ENCODE measurements around the gene HAUS7. TPM values are rescaled to one million over a fixed set of nuclear protein-coding genes. Genes with fewer than 3 reads are reported as not detected.

HAUS7 gene
- total RNA-seq, 1 experiment from 2014 or later, result 34.2 TPM

DNA sequence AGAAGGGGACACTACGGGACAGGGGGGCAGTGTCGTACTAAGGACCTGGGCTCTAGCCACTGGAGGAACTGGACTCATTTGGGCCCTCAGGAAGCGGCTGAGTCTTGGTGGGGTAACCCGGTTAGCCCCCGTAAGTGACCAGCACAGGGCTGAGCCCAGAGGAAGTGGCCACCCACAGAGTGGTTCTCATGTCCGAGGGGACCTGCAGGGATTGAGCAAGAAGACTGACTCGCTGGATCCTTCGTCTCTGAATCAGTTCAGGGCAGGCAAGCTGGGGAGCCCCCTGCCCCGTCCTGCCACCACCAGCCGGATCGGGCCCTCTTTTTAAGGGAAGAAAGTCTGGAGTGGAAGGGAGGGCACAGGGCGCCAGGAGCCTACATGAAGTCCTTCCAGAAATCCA is 23.7 kb upstream of the HAUS7 start:
- Histone ChIP-seq H3K4me1 (replicated peaks) (no peaks in the 10 kb centered on the region), H3K36me3 (no peaks in the 10 kb centered on the region), H3K27ac (no peak overlapping the region), H3K27me3 (replicated peaks) (no peaks in the 10 kb centered on the region), H3K9me3 (replicated peaks) (no peaks in the 10 kb centered on the region), H3K4me3 (no peak overlapping the region)
- no peak for DNase-seq (ENCODE audit: low read depth in 1 of 2, low spot score in 2 of 2)

DNA sequence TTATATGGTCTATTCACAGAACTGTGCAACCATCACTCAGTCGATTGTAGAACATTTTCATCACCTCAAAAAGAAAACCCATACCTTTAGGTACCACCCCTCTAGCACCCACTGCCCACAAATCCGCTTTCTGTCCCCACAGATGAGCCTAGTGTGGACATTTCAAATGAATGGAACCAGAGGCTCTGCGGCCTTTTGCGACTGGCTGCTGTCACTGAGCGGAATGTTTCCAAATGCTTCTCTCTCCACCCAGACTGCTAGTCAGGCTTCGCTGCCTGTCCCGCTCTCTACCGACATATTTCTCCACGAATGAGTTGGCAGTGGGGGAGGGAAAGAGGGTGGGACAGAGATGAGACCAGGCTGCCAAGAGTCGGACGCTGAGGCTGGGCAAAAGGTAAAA is 22.7 kb upstream of the HAUS7 start:
- Histone ChIP-seq H3K27me3 (replicated peaks) (no peaks in the 10 kb centered on the region), H3K36me3 (no peaks in the 10 kb centered on the region), H3K4me3 (no peak overlapping the region), H3K9me3 (replicated peaks) (no peaks in the 10 kb centered on the region), H3K27ac (no peak overlapping the region), H3K4me1 (replicated peaks) (0 out of 2 replicates have a peak, but pooled peaks cover 3% of the 10 kb centered on the region)
- DNase-seq (ENCODE audit: low read depth in 1 of 2, low spot score in 2 of 2), result no peak

GRCh38 chrX:153492543-153492942 is 22.2 kb upstream of the HAUS7 start:
- Histone ChIP-seq H3K9me3 (replicated peaks) (no peaks in the 10 kb centered on the region), H3K27ac (no peak overlapping the region), H3K4me3 (no peak overlapping the region), H3K4me1 (replicated peaks) (0 out of 2 replicates have a peak, but pooled peaks cover 3% of the 10 kb centered on the region), H3K36me3 (no peaks in the 10 kb centered on the region), H3K27me3 (replicated peaks) (no peaks in the 10 kb centered on the region)
- no peak for DNase-seq (ENCODE audit: low read depth in 1 of 2, low spot score in 2 of 2)

DNA sequence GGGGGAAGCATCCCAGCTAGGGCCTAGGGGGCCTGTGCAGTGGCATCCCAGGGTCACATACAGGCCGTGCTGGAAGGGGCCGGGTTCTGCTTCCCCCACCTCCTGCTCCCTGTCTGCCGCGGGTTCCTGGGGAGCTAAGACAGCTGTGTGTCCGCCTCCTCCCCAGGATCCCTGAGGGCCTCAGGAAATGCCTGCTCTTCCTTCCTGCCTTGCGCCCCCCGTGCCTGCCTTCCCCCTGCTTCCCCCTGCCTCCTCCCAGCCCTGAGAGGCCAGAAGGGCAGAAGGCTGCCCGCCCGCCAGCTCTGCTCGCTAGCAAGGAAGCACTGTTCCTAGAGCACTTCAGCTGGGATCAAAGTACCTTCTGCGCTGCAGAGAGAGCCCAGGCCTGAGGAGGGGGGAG is 21.5 kb upstream of the HAUS7 start:
- Histone ChIP-seq H3K36me3 (no peaks in the 10 kb centered on the region), H3K4me1 (replicated peaks) (0 out of 2 replicates have a peak, but pooled peaks cover 3% of the 10 kb centered on the region), H3K4me3 (no peak overlapping the region), H3K9me3 (replicated peaks) (no peaks in the 10 kb centered on the region), H3K27me3 (replicated peaks) (no peaks in the 10 kb centered on the region), H3K27ac (no peak overlapping the region)
- no peak for DNase-seq (ENCODE audit: low read depth in 1 of 2, low spot score in 2 of 2)

GRCh38 chrX:153491351-153491914 is 21.1 kb upstream of the HAUS7 start:
- Histone ChIP-seq H3K4me3 (no peak overlapping the region), H3K4me1 (replicated peaks) (0 out of 2 replicates have a peak, but pooled peaks cover 3% of the 10 kb centered on the region), H3K36me3 (no peaks in the 10 kb centered on the region), H3K27me3 (replicated peaks) (no peaks in the 10 kb centered on the region), H3K27ac (no peak overlapping the region), H3K9me3 (replicated peaks) (no peaks in the 10 kb centered on the region)
- DNase-seq (ENCODE audit: low read depth in 1 of 2, low spot score in 2 of 2), result no peak

DNA sequence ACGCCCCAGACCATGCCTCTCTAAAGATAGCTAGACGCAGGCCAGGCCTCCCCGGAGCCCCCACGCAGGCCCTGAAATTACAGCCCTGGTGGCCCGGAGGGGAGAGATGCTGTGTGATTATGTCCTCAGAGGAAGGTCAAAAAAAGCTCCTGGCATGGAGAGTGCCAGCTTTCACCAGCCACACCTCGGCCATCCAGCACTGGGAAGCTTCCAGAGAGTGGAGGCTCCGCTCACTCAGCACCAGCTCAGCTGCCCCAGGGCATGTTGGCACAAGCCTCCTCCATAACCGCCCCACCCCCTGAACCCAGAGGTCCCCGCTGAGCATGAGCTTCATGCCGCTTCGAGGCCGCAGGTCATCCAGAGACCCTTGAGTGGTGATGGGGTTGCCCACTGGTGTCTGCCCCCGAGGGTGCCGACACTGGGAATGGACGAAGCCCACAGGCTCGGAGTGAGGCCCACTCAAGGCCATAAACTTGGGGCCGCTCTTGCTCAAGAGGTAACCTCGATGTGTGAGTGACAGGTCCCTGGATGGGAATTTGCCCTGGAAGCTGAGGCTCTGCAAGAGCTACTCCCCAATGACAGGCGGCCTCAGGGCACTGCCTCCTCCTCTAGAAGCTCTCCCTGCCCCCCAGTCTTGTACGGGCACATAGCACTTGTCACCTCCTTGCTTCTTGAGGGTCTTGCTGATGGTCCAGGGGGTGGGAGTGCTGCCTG is 20.0 kb upstream of the HAUS7 start:
- no peaks in the 10 kb centered on the region for H3K9me3 ChIP-seq (replicated peaks)
- H3K4me3 ChIP-seq, result no peak overlapping the region
- H3K27ac ChIP-seq, result no peak overlapping the region
- H3K4me1 ChIP-seq (replicated peaks), result 0 out of 2 replicates have a peak, but pooled peaks cover 3% of the 10 kb centered on the region
- no peaks in the 10 kb centered on the region for H3K27me3 ChIP-seq (replicated peaks)
- no peaks in the 10 kb centered on the region for H3K36me3 ChIP-seq
- no peak for DNase-seq (ENCODE audit: low read depth in 1 of 2, low spot score in 2 of 2)

DNA sequence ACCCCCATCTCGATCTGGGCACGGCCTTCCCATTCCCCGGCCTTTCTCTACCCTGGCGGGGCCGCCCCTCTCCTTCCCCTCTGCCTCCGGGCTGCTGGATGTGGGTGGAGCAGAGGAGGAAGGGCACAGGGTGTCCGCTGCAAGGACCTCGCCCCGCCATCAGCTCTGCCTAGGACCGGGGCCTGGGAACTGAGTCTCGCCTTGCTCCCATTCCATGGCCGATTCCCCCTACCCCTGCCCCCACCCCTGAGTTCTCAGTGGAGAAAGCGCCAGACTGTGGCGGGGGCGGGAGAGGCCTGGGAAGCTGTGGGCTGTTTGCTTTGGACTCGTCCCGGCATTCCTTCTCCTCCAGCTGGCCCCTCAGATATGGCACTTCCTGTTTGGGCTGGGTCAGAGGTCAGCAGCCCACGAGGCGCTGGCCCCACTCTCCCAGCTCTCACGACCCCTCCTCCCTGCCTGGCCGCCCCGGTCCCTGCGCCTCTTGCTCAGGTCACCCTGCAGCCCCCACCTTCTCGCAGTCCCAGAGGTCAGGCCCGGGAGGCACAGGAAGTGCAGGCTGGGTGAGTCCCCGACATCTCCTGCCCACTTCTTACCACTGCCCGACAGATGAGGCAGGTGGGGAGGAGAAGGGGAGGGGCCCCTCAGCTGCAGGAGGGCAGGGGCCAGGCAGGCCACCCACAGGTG is 18.0 kb upstream of the HAUS7 start:
- Histone ChIP-seq H3K27ac (no peak overlapping the region), H3K4me1 (replicated peaks) (0 out of 2 replicates have a peak, but pooled peaks cover 3% of the 10 kb centered on the region)

GRCh38 chrX:153487590-153488071 is 17.3 kb upstream of the HAUS7 start:
- Histone ChIP-seq H3K9me3 (replicated peaks) (no peaks in the 10 kb centered on the region), H3K36me3 (no peaks in the 10 kb centered on the region), H3K4me3 (no peak overlapping the region), H3K4me1 (replicated peaks) (0 out of 2 replicates have a peak, but pooled peaks cover 3% of the 10 kb centered on the region), H3K27me3 (replicated peaks) (no peaks in the 10 kb centered on the region), H3K27ac (no peak overlapping the region)
- DNase-seq (ENCODE audit: low read depth in 1 of 2, low spot score in 2 of 2), result no peak

More for the DNA sequence above, 18.0 kb upstream of the HAUS7 start:
- Histone ChIP-seq H3K4me3 (no peak overlapping the region), H3K9me3 (replicated peaks) (no peaks in the 10 kb centered on the region), H3K36me3 (no peaks in the 10 kb centered on the region), H3K27me3 (replicated peaks) (no peaks in the 10 kb centered on the region)
- no peak for DNase-seq (ENCODE audit: low read depth in 1 of 2, low spot score in 2 of 2)

DNA sequence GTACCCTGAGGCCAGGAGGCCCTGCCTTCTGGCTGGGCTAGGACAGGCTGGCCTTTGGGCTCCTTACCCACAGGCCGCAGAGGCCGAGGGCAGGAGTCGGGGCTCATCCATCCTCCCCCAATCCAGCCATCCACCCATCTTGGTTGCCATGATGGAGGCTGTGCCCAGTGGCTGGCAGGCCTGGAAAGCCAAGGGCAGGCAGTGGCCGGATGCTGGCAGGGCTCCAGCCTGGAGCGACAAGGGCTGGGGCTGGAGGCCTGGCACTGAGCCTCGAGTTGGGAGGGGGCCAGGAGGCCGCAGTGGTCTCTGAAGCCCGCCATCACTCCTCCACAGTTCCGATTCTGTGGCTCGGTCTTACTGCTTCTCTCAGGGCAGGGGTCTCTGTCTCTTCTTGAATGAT is 15.8 kb upstream of the HAUS7 start:
- H3K9me3 ChIP-seq (replicated peaks), result no peaks in the 10 kb centered on the region
- no peak for DNase-seq (ENCODE audit: low read depth in 1 of 2, low spot score in 2 of 2)
- H3K4me1 ChIP-seq (replicated peaks), result 0 out of 2 replicates have a peak, but pooled peaks cover 3% of the 10 kb centered on the region
- no peaks in the 10 kb centered on the region for H3K27me3 ChIP-seq (replicated peaks)
- H3K4me3 ChIP-seq, result no peak overlapping the region
- H3K36me3 ChIP-seq, result no peaks in the 10 kb centered on the region
- H3K27ac ChIP-seq, result no peak overlapping the region

- H3K36me3 ChIP-seq, result no peaks in the 10 kb centered on the region
- DNase-seq (ENCODE audit: low read depth in 1 of 2, low spot score in 2 of 2), result no peak
- H3K4me3 ChIP-seq, result no peak overlapping the region
- H3K9me3 ChIP-seq (replicated peaks), result no peaks in the 10 kb centered on the region
- no peak overlapping the region for H3K27ac ChIP-seq
- 0 out of 2 replicates have a peak, but pooled peaks cover 3% of the 10 kb centered on the region for H3K4me1 ChIP-seq (replicated peaks)
- no peaks in the 10 kb centered on the region for H3K27me3 ChIP-seq (replicated peaks)
Measured at GRCh38 chrX:153485396-153486080, 15.2 kb upstream of the HAUS7 start.

DNA sequence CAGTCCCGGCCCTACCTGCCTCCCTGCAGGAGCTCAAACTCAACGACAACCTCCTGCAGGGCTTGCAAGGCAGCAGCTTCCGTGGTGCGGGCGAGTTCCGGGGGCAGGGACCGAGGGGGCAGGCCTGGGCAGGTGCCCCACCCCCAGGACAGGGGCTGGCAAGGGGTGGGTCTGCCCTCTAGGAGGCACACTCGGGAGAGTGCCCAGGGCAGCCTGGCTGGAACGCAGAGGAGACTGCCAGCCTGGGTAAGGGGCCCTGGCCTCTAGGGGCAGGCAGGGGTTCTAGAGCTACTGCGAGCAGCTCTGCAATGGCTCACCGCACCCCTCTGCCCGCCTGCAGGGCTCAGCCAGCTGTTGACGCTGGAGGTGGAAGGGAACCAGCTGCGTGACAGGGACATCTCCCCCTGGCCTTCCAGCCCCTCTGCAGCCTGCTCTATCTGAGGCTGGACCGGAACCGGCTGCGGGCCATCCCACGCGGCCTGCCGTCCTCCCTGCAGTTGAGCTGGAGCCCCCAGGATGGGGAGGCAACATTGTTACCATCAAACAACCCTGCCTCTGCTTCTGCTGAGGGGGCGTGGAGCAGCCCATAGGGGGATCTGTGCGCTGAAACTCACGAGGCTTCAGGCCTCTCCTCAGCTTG is 12.1 kb upstream of the HAUS7 start:
- Histone ChIP-seq H3K27me3 (replicated peaks) (no peaks in the 10 kb centered on the region), H3K9me3 (replicated peaks) (no peaks in the 10 kb centered on the region), H3K27ac (no peak overlapping the region), H3K36me3 (no peaks in the 10 kb centered on the region), H3K4me3 (no peak overlapping the region), H3K4me1 (replicated peaks) (peaks cover 1% of the 10 kb centered on the region)
- DNase-seq (ENCODE audit: low read depth in 1 of 2, low spot score in 2 of 2), result no peak

DNA sequence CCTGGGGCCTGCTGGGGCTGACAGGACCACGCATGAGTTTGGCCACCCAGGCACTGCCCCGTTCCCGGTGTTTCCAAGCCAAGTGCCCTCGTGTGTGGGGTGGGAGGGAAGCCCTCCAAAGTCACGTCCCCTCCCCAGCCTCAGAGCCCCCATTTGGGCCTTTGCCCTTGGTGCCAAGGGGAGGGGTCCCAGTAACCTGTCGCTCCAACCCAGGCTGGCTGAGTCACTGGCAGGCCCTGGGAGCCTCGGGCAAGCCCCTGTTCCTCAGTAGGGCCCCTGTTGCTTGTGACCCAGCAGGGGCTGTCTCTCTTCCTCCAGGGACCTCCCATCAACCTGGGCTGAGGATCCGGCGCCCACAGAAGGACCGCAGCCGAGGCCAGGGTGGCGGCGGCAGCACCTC is 10.7 kb upstream of the HAUS7 start:
- Histone ChIP-seq H3K4me3 (no peak overlapping the region), H3K36me3 (no peaks in the 10 kb centered on the region), H3K27ac (no peak overlapping the region), H3K4me1 (replicated peaks) (peaks cover 16% of the 10 kb centered on the region), H3K27me3 (replicated peaks) (no peaks in the 10 kb centered on the region), H3K9me3 (replicated peaks) (no peaks in the 10 kb centered on the region)
- no peak for DNase-seq (ENCODE audit: low read depth in 1 of 2, low spot score in 2 of 2)

DNA sequence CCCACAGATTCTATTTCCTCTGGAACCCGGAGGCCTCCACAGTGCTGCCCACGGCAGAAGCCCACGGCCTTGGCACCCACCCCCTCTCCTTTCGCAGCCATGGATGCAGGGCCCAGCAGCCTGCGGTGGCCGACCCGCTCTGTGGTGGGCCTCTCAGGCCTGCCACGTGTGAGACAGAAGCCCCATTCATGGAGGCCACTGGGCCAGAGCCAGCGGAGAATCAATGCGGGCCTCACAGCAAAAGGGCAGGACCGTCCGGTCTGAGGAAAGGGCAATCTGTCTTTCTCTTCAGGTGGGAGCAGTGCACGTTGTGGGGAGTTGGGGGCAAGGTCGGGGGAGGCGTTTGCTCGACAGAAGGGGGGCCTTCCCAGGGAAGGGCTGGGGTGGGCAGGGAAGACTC is 8.4 kb upstream of the HAUS7 start:
- no peaks in the 10 kb centered on the region for H3K9me3 ChIP-seq (replicated peaks)
- DNase-seq (ENCODE audit: low read depth in 1 of 2, low spot score in 2 of 2), result no peak
- peaks cover 16% of the 10 kb centered on the region for H3K4me1 ChIP-seq (replicated peaks)
- H3K27me3 ChIP-seq (replicated peaks), result no peaks in the 10 kb centered on the region
- no peak overlapping the region for H3K27ac ChIP-seq
- H3K36me3 ChIP-seq, result no peaks in the 10 kb centered on the region
- H3K4me3 ChIP-seq, result no peak overlapping the region
